Mesendoderm (in vitro differentiated cells): ENCODE data around the gene NRXN3.

ENCODE experiments used
- DNase-seq: peaks from one replicate; pipeline ENCODE4 v3.0.0; 2013
- H2AK5ac ChIP-seq: 2 replicates; pipeline ENCODE4 v1.6.1; 2013; ENCODE audit warnings: low read length, inconsistent platforms
- H2BK120ac ChIP-seq: 2 replicates; pipeline ENCODE4 v1.6.1; 2013; ENCODE audit warnings: low read depth, mild to moderate bottlenecking, low read length, moderate library complexity, mixed read lengths
- H2BK15ac ChIP-seq: replicated peaks from 2 replicates; pipeline ENCODE4 v1.6.1; 2013; ENCODE audit warnings: low read depth, mild to moderate bottlenecking, moderate library complexity
- H2BK5ac ChIP-seq: 2 replicates; pipeline ENCODE4 v1.6.1; 2013; ENCODE audit warnings: low read length, inconsistent platforms
- H3K18ac ChIP-seq: 2 replicates; pipeline ENCODE4 v1.6.1; 2013; ENCODE audit warnings: mild to moderate bottlenecking, low read length, mixed read lengths
- H3K23ac ChIP-seq: one replicate; pipeline ENCODE4 v1.6.1; 2013; ENCODE audit warnings: low read length
- H3K27ac ChIP-seq: 2 replicates; pipeline ENCODE4 v1.5.1; 2013; ENCODE audit warnings: low read depth, mild to moderate bottlenecking, inconsistent platforms, low read length, moderate library complexity
- H3K27me3 ChIP-seq: 2 replicates; pipeline ENCODE4 v1.6.1; 2013; ENCODE audit warnings: low read length, control low read depth, mild to moderate bottlenecking, inconsistent platforms; ENCODE audit not compliant: insufficient read depth, poor library complexity
- H3K36me3 ChIP-seq: 2 replicates; pipeline ENCODE4 v1.6.1; 2013; ENCODE audit warnings: low read length, inconsistent platforms; ENCODE audit not compliant: control insufficient read depth, insufficient read depth
- H3K4ac ChIP-seq: one replicate; pipeline ENCODE4 v1.6.1; 2013; ENCODE audit warnings: low read depth, mild to moderate bottlenecking, low read length, moderate library complexity
- H3K4me1 ChIP-seq: 2 replicates; pipeline ENCODE4 v1.6.1; 2013; ENCODE audit warnings: low read depth, low read length, inconsistent platforms; ENCODE audit not compliant: control insufficient read depth
- H3K4me2 ChIP-seq: 2 replicates; pipeline ENCODE4 v1.6.1; 2013; ENCODE audit warnings: low read length
- H3K4me3 ChIP-seq: 2 replicates; pipeline ENCODE4 v1.5.1; 2013; ENCODE audit warnings: mild to moderate bottlenecking, low read length
- H3K56ac ChIP-seq: one replicate; pipeline ENCODE4 v1.6.1; 2013; ENCODE audit warnings: low read length
- H3K79me1 ChIP-seq: 2 replicates; pipeline ENCODE4 v1.6.1; 2013; ENCODE audit warnings: low read length, inconsistent platforms
- H3K79me2 ChIP-seq: 2 replicates; pipeline ENCODE4 v1.6.1; 2013; ENCODE audit warnings: mild to moderate bottlenecking, low read length; ENCODE audit not compliant: control insufficient read depth, insufficient read depth
- H3K9ac ChIP-seq: 2 replicates; pipeline ENCODE4 v1.6.1; 2013; ENCODE audit warnings: low read length, inconsistent platforms
- H4K5ac ChIP-seq: one replicate; pipeline ENCODE4 v1.6.1; 2013; ENCODE audit warnings: low read length
- H4K8ac ChIP-seq: one replicate; pipeline ENCODE4 v1.6.1; 2013; ENCODE audit warnings: low read depth, mild to moderate bottlenecking, control low read depth, low read length, moderate library complexity
- WGBS: extraction: QIAGEN DNeasy Blood & Tissue Kit; methylation state at CpG from one replicate; pipeline ENCODE4 v1.1.7; 2013; ENCODE audit warnings: low lambda C conversion rate, missing lambda C conversion rate; ENCODE audit not compliant: insufficient coverage; ENCODE audit errors: extremely low coverage; 5-methylcytosine and 5-hydroxymethylcytosine counted together

NRXN3 gene

GRCh38 chr14:79196216-79196615 lies 1026.0 kb downstream of the NRXN3 start:
- Histone ChIP-seq H3K4me3 (no peak overlapping the region), H3K4me1 (no peaks in the 10 kb centered on the region), H3K4ac (no peak overlapping the region), H2AK5ac (no peak overlapping the region), H3K79me2 (no peaks in the 10 kb centered on the region), H3K9ac (no peak overlapping the region), H2BK15ac (no peak overlapping the region), H2BK5ac (no peak overlapping the region), H3K56ac (no peak overlapping the region), H3K79me1 (no peaks in the 10 kb centered on the region), H3K23ac (no peak overlapping the region), H3K4me2 (no peak overlapping the region), H4K8ac (no peak overlapping the region), H2BK120ac (no peak overlapping the region), H3K18ac (no peak overlapping the region), H3K36me3 (no peaks in the 10 kb centered on the region), H4K5ac (no peak overlapping the region), H3K27ac (no peak overlapping the region), H3K27me3 (no peaks in the 10 kb centered on the region)
- no peak for DNase-seq
- no CpG with 5 or more reads among the region's 1 CpG for WGBS

- Histone ChIP-seq H3K18ac (no peak overlapping the region), H2AK5ac (no peak overlapping the region), H3K56ac (no peak overlapping the region), H3K4me2 (no peak overlapping the region), H3K4me3 (no peak overlapping the region), H3K9ac (no peak overlapping the region), H3K36me3 (no peaks in the 10 kb centered on the region), H3K27ac (no peak overlapping the region), H3K79me1 (no peaks in the 10 kb centered on the region), H3K4ac (no peak overlapping the region), H2BK120ac (no peak overlapping the region), H3K4me1 (no peaks in the 10 kb centered on the region), H3K79me2 (no peaks in the 10 kb centered on the region), H4K5ac (no peak overlapping the region), H3K23ac (no peak overlapping the region), H4K8ac (no peak overlapping the region), H2BK15ac (no peak overlapping the region), H2BK5ac (no peak overlapping the region), H3K27me3 (no peaks in the 10 kb centered on the region)
- WGBS = no CpG with 5 or more reads among the region's 6 CpGs
- DNase-seq = no peak
These were observed 1027.3 kb downstream of the NRXN3 start for GRCh38 chr14:79197516-79197915.

- Histone ChIP-seq H3K79me1 (no peaks in the 10 kb centered on the region), H3K23ac (no peak overlapping the region), H3K9ac (no peak overlapping the region), H3K4ac (no peak overlapping the region), H3K79me2 (no peaks in the 10 kb centered on the region), H2BK5ac (no peak overlapping the region), H2BK120ac (no peak overlapping the region), H2AK5ac (no peak overlapping the region), H3K27me3 (no peaks in the 10 kb centered on the region), H3K4me3 (no peak overlapping the region), H3K27ac (no peak overlapping the region), H3K18ac (no peak overlapping the region), H4K5ac (no peak overlapping the region), H2BK15ac (no peak overlapping the region), H3K56ac (no peak overlapping the region), H3K4me1 (no peaks in the 10 kb centered on the region), H3K36me3 (no peaks in the 10 kb centered on the region), H3K4me2 (no peak overlapping the region), H4K8ac (no peak overlapping the region)
- DNase-seq = no peak
- WGBS = 100% methylated on average over 1 of the region's 4 CpGs
These were observed 1029.0 kb downstream of the NRXN3 start for GRCh38 chr14:79199217-79199616.

DNA sequence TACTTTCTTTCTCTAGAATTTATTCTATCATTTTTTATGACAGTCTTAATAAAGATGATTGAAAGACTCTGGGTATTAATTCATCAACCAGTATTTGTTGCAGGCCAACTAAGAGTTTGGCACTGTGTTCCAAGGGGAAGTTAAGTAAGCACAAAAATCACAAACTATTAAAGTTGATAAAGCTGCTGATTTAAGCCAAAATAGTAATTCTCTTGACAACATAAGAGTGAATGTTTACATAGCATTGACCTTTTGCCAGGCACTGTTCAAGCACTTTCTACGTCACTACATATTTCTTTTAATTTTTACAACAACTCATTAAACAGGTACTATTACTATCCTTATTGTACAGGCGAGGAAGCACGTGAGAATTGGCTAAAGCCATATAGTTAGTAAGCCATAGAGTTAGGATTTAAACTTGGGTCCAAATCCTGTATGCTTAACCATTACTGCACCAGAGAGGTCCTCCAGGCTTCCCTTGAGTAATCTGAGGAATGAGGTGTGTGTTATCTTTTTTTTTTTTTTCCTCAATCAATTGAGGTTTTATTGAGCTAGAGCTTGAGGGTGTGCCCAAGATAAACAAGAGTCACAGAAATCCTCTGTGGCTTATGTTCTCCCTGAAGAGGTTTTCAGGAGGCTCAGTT lies 1031.5 kb downstream of the NRXN3 start:
- Histone ChIP-seq H3K4me3 (no peak overlapping the region), H3K27me3 (no peaks in the 10 kb centered on the region), H3K56ac (no peak overlapping the region), H3K4me2 (no peak overlapping the region), H3K36me3 (no peaks in the 10 kb centered on the region), H2BK15ac (no peak overlapping the region), H4K8ac (no peak overlapping the region), H3K9ac (no peak overlapping the region), H3K4ac (no peak overlapping the region), H3K27ac (no peak overlapping the region), H3K23ac (no peak overlapping the region), H3K4me1 (no peaks in the 10 kb centered on the region), H3K18ac (no peak overlapping the region), H4K5ac (no peak overlapping the region), H3K79me2 (no peaks in the 10 kb centered on the region), H3K79me1 (no peaks in the 10 kb centered on the region), H2BK5ac (no peak overlapping the region), H2BK120ac (no peak overlapping the region), H2AK5ac (no peak overlapping the region)
- no CpG with 5 or more reads among the region's 3 CpGs for WGBS
- DNase-seq = no peak

GRCh38 chr14:79204591-79204990 lies 1034.4 kb downstream of the NRXN3 start:
- Histone ChIP-seq H3K23ac (no peak overlapping the region), H3K4me2 (no peak overlapping the region), H3K18ac (no peak overlapping the region), H3K56ac (no peak overlapping the region), H4K8ac (no peak overlapping the region), H2BK120ac (no peak overlapping the region), H3K4ac (no peak overlapping the region), H3K9ac (no peak overlapping the region), H4K5ac (no peak overlapping the region), H2BK15ac (no peak overlapping the region), H3K4me3 (no peak overlapping the region), H3K27ac (no peak overlapping the region), H3K36me3 (no peaks in the 10 kb centered on the region), H2BK5ac (no peak overlapping the region), H2AK5ac (no peak overlapping the region), H3K79me1 (no peaks in the 10 kb centered on the region), H3K4me1 (no peaks in the 10 kb centered on the region), H3K27me3 (no peaks in the 10 kb centered on the region), H3K79me2 (no peaks in the 10 kb centered on the region)
- DNase-seq = no peak

DNA sequence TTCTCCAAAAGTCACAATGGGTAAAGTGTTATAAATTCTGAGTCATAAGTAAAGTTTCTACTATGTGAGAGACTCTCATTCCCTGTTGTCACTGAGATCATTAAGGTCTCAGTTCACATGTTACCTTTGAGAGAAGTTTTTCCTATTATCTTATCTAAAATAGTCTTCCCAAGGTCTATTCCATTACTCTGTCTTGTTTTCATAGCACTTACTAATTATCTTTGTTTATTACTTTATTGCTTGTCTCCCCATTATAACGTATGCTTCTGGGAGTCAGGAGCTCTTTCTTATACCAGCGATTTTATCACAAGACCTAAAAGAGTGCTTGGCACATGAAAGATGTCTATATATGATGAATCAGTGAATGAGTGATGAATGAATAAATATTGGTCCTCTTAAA lies 1039.2 kb downstream of the NRXN3 start:
- H3K4me2 ChIP-seq = no peak overlapping the region
- no peak overlapping the region for H2BK15ac ChIP-seq
- no peak for DNase-seq
- no peak overlapping the region for H2AK5ac ChIP-seq
- H4K5ac ChIP-seq = no peak overlapping the region
- no peak overlapping the region for H3K9ac ChIP-seq
- no CpG with 5 or more reads among the region's 2 CpGs for WGBS
- H3K27me3 ChIP-seq = no peaks in the 10 kb centered on the region
- H2BK5ac ChIP-seq = no peak overlapping the region
- no peaks in the 10 kb centered on the region for H3K36me3 ChIP-seq
- no peaks in the 10 kb centered on the region for H3K79me1 ChIP-seq
- no peak overlapping the region for H4K8ac ChIP-seq
- H3K56ac ChIP-seq = no peak overlapping the region
- no peaks in the 10 kb centered on the region for H3K4me1 ChIP-seq
- H3K4ac ChIP-seq = no peak overlapping the region
- no peak overlapping the region for H3K4me3 ChIP-seq
- H3K79me2 ChIP-seq = no peaks in the 10 kb centered on the region
- H3K18ac ChIP-seq = no peak overlapping the region
- H3K23ac ChIP-seq = no peak overlapping the region
- no peak overlapping the region for H3K27ac ChIP-seq
- H2BK120ac ChIP-seq = no peak overlapping the region
